Measurements from ENCODE around the gene TESK2.
"Not testable (repeated sequence)": the region's sequence is repeated elsewhere in the genome, so short reads cannot be mapped to it uniquely, and the experiment has no call there.

Gene TESK2

DNA sequence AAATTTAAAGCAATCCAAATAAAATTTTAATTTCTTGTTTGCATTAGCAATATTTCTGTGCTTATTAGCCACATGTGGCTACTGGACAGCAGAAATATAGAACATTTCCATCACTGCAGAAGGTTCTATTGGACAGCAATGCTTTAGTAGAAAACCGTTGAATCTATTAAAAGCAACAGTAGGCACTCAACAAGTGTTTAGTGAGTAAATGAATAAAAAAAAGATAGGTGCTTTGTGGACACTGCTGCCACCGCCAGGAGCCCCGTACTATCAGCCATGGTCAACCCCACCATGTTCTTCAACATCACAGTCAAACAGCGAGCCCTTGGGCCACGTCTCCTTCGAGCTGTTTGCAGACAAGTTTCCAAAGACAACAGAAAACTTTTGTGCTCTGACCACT lies 76.2 kb downstream of the TESK2 start:
- DNase-seq (ENCODE audit: low read depth in 2 of 3, low spot score in 1 of 3): no peak

- no peak for DNase-seq (ENCODE audit: low read depth in 2 of 3, low spot score in 1 of 3)
Observed at GRCh38 chr1:45412899-45413298, 78.1 kb downstream of the TESK2 start.

DNA sequence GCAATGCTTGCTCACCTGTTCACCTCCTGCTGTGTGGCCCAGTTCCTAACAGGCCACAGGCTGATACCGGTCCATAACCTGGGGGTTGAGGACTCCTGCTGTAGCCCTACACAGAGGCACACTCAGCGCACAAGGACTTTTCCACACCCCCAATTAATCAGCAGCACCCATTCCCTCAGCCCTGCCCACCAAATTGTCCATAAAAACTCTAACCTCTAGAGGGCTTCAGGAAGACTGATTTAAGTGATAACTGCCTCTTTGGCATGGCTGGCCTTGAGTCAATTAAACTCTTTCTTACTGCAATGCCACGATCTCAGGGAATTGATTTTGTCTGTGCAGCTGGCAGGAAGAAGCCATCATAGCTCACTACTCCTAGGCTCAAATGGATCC lies 79.5 kb downstream of the TESK2 start:
- DNase-seq (ENCODE audit: low read depth in 2 of 3, low spot score in 1 of 3): no peak

- no peak for DNase-seq (ENCODE audit: low read depth in 2 of 3, low spot score in 1 of 3)
Observed at GRCh38 chr1:45410850-45411509, 80.0 kb downstream of the TESK2 start.

DNA sequence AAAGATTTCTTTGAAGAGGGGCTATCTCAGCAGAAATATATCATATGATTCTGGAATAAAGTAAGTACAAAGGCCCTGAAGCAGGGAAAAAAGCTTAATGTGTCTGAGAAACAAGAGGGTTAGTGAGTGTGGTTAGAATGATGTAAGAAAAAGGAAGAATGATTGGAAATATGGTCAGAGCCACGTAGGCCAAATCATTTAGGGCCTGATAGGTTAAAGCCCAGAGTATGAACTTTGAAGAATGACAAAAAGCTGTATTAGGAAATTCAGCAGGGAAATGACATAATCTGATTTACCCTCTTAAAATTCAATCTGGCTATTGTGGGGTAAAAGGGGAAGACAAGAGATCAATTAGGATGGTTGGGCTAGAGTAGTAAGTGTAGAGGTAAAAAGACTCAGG lies 81.7 kb downstream of the TESK2 start:
- no peak for DNase-seq (ENCODE audit: low read depth in 2 of 3, low spot score in 1 of 3)

DNA sequence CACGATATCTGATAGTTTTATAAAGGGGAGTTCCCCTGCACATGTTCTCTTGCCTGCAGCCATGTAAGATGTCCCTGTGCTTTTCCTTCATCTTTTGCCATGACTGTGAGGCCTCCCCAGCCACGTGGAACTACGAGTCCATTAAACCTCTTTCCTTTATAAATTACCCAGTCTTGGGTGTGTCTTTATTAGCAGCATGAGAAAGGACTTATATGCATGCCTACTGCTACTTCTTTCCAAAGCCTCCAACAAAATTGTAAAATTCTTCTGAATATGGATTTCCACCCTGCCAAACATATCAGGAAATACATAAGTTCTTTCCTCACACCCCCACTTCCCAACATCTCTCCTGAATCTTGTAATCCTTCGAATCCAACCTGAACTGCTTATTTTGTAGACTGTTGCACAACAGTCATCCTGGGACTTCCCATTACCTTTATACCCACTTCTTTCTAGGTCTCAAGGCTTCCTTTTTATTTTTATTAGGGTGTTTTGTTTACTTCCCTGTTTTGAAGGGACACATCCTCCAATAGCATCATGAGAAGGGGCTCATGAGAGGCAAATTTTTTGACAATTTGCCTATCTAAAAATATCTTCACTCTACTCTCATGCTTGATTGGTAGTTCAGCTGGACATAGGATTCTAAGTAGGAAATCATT lies 83.2 kb downstream of the TESK2 start:
- no peak for DNase-seq (ENCODE audit: low read depth in 2 of 3, low spot score in 1 of 3)

DNA sequence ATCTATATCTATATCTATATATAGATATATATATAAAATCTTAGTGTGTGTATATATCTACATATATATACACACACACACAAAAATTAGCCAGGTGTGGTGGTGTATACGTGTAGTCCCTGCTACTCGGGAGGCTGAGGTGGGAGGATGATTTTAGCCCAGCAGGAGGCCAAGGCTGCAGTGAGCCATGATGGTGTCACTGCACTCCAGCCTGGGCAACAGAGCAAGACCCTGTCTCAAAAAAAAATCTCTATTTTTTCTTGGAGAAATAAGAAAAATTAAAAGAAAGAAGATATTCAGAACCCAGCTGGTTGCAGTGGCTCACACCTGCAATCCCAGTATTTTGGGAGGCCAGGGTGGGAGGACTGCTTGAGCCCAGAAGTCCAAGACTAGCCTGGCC lies 85.3 kb downstream of the TESK2 start:
- DNase-seq (ENCODE audit: low read depth in 2 of 3, low spot score in 1 of 3): no peak

GRCh38 chr1:45403718-45404117 lies 87.2 kb downstream of the TESK2 start:
- DNase-seq (ENCODE audit: low read depth in 2 of 3, low spot score in 1 of 3): no peak

- no peak for DNase-seq (ENCODE audit: low read depth in 2 of 3, low spot score in 1 of 3)
Observed at GRCh38 chr1:45403298-45403697, 87.7 kb downstream of the TESK2 start.

- DNase-seq (ENCODE audit: low read depth in 2 of 3, low spot score in 1 of 3): no peak
Observed at GRCh38 chr1:45401524-45401923, 89.4 kb downstream of the TESK2 start.

DNA sequence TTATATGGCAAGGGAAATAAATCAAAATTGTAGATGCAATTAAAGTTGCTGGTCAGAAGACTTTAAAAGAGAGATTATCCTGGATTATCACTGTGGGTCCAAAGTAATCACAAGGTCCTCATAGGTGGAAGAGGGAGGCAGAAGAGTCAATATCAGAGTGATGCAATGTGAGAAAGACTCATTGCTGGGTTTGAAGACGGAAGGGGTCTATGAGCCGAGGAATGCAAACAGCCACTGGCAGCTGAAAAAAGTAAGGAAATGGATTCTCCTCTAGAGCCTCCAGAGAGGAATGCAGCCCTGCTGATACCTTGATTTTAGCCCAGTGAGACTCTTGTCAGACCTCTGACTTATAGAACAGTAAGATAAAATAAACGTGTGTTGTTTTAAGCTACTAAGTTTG lies 90.9 kb downstream of the TESK2 start:
- DNase-seq (ENCODE audit: low read depth in 2 of 3, low spot score in 1 of 3): no peak

- no peak for DNase-seq (ENCODE audit: low read depth in 2 of 3, low spot score in 1 of 3)
Observed at GRCh38 chr1:45397285-45397684, 93.7 kb downstream of the TESK2 start.

DNA sequence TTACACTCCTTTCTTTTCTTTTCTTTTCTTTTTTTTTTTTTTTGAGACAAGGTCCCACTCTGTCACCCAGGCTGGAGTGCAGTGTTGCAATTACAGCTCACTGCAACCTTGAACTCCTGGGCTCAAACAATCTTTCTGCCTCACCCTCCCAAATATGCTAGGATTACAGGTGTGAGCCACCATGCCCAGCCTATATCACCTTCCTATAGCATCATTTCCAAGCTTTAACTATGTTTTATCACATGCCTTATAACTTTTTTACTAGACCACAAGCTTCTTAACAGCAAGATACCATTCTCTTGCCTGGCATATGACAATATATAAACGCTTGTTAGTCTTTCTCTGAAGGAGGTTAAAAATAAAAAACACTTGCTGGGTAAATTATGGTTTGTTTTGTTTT lies 95.4 kb downstream of the TESK2 start:
- no peak for DNase-seq (ENCODE audit: low read depth in 2 of 3, low spot score in 1 of 3)

- no peak for DNase-seq (ENCODE audit: low read depth in 2 of 3, low spot score in 1 of 3)
Observed at GRCh38 chr1:45395051-45395450, 95.9 kb downstream of the TESK2 start.

DNA sequence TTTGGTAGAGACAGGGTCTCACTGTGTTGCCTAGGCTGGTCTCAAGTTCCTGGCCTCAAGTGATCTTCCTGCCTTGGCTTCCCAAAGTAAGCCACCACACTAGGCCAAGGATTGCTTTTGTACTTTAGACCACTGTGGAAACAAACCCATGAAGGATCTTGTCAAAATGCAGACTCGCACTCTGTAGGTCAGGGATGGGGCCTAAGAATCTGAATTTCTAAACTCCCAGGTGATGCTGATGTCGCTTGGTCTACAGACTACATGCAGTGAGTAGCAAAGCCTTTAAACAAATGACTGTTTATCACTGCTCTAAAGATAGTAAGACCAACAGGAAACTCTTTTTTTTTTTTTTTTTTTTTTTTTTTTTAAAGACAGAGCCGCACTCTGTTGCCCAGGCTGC lies 96.6 kb downstream of the TESK2 start:
- DNase-seq (ENCODE audit: low read depth in 2 of 3, low spot score in 1 of 3): no peak

- DNase-seq (ENCODE audit: low read depth in 2 of 3, low spot score in 1 of 3): no peak
Observed at GRCh38 chr1:45393718-45394302, 97.2 kb downstream of the TESK2 start.

- DNase-seq (ENCODE audit: low read depth in 2 of 3, low spot score in 1 of 3): no peak
Observed at GRCh38 chr1:45386219-45386618, 104.7 kb downstream of the TESK2 start.

DNA sequence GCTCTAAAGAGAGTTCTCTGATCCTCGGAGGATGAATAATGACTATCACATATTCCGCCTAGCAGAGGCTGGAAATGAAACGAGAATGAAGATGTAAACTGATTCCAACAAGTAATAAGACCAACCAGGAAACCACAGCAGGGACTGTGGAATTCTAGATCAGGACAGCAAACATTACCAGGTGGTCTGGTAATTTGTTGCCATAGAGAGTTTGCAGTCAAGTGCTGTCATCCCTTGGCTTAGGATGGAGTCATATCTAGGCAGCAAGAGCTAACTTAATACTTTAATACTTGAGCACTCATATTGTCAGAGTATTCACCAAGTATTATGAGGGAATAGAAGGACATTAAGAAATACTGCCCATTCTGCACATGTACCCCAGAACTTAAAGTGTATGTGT lies 105.7 kb downstream of the TESK2 start:
- no peak for DNase-seq (ENCODE audit: low read depth in 2 of 3, low spot score in 1 of 3)

- DNase-seq (ENCODE audit: low read depth in 2 of 3, low spot score in 1 of 3): not testable (repeated sequence)
Observed at GRCh38 chr1:45384213-45384612, 106.8 kb downstream of the TESK2 start.

- DNase-seq (ENCODE audit: low read depth in 2 of 3, low spot score in 1 of 3): no peak
Observed at GRCh38 chr1:45383191-45383590, 107.8 kb downstream of the TESK2 start.

- no peak for DNase-seq (ENCODE audit: low read depth in 2 of 3, low spot score in 1 of 3)
Observed at GRCh38 chr1:45381243-45381642, 109.7 kb downstream of the TESK2 start.

DNA sequence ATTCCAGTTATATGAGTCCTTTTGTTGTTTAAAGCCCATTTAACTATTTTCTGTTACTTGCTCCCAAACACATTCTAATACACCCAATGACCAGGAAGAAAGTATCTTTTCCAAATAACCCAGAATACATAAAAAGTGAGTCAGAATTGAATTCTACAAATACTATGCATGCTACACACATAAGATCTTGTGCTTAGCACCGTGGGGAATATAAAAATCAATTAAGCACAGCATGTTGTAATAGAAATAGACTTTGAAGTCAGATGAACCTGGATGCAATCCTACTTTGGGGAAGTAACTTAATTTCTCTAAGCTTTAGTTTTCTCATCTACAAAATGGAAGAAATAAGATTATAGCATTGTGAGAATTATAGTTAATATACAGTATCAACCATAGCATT lies 110.2 kb downstream of the TESK2 start:
- DNase-seq (ENCODE audit: low read depth in 2 of 3, low spot score in 1 of 3): no peak

DNA sequence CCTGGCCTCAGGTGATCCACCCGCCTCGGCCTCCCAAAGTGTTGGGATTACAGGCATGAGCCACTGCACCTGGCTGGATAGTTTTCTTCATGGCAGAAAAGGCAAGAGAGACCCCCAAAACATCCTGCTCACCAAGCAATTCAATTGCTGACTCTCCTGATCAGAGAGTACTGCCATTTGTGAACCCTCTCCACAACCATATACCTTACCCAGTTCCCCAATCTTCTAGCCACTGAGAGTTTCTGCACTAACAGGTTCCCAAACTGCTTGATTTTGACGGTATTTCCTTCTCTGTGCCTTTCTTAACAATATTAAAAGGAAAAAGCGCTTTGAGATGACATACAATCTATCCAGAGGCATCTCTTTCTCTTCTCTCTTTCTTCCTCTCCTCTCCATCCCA lies 110.8 kb downstream of the TESK2 start:
- no peak for DNase-seq (ENCODE audit: low read depth in 2 of 3, low spot score in 1 of 3)
